SK-N-SH treated with all-trans-retinoic acid at 6 μM for 48 hours (cell line): ENCODE results near the gene ZMIZ2.

Experiments used
- ATAC-seq: fragments of 200-7000 bp; cut with Tn5 transposase; 3 replicates; pipeline ENCODE4 v1.9.1; 2020; ENCODE audit warnings: mild to moderate bottlenecking, moderate library complexity
- BACH2 ChIP-seq: fragments of 250-450 bp; sonication (Bioruptor Pico); IDR thresholded peaks from 2 replicates; pipeline ENCODE4 v1.9.0; 2021; ENCODE audit warnings: mild to moderate bottlenecking, borderline replicate concordance
- CREB5 ChIP-seq: fragments of 250-450 bp; sonication (Bioruptor Pico); IDR thresholded peaks from 2 replicates; pipeline ENCODE4 v1.5.1; 2020; ENCODE audit warnings: low read depth, mild to moderate bottlenecking, moderate library complexity
- CSDC2 ChIP-seq: fragments of 250-450 bp; sonication (Bioruptor Pico); IDR thresholded peaks from 2 replicates; pipeline ENCODE4 v1.5.0; 2020; ENCODE audit warnings: mild to moderate bottlenecking, moderate library complexity
- CSRNP3 ChIP-seq: fragments of 250-450 bp; sonication (Bioruptor Pico); IDR thresholded peaks from 2 replicates; pipeline ENCODE4 v1.5.1; 2021; ENCODE audit warnings: mild to moderate bottlenecking, moderate library complexity
- ESRRG ChIP-seq: fragments of 250-450 bp; sonication (Bioruptor Pico); IDR thresholded peaks from 2 replicates; pipeline ENCODE4 v1.6.1; 2021; ENCODE audit warnings: mild to moderate bottlenecking
- GLIS3 ChIP-seq: fragments of 250-450 bp; sonication (Bioruptor Pico); IDR thresholded peaks from 2 replicates; pipeline ENCODE4 v1.5.0; 2020; ENCODE audit warnings: mild to moderate bottlenecking, moderate library complexity
- ISL1 ChIP-seq: fragments of 250-450 bp; sonication (Bioruptor Pico); IDR thresholded peaks from 2 replicates; pipeline ENCODE4 v2.1.2; 2022; ENCODE audit warnings: mild to moderate bottlenecking, moderate library complexity
- PATZ1 ChIP-seq: fragments of 250-450 bp; sonication (Bioruptor Pico); IDR thresholded peaks from 2 replicates; pipeline ENCODE4 v1.8.0; 2020; ENCODE audit warnings: mild to moderate bottlenecking, moderate library complexity, borderline replicate concordance
- POU6F1 ChIP-seq: fragments of 250-450 bp; sonication (Bioruptor Pico); IDR thresholded peaks from 2 replicates; pipeline ENCODE4 v1.8.0; 2021; ENCODE audit warnings: low read depth, mild to moderate bottlenecking, moderate library complexity, borderline replicate concordance
- PPARA ChIP-seq: fragments of 250-450 bp; sonication (Bioruptor Pico); IDR thresholded peaks from 2 replicates; pipeline ENCODE4 v1.5.0; 2020; ENCODE audit warnings: mild to moderate bottlenecking, borderline replicate concordance
- SNAI2 ChIP-seq: fragments of 250-450 bp; sonication (Bioruptor Pico); IDR thresholded peaks from 2 replicates; pipeline ENCODE4 v1.5.0; 2020; ENCODE audit warnings: mild to moderate bottlenecking, moderate library complexity
- TCF4 ChIP-seq: fragments of 250-450 bp; sonication (Bioruptor Pico); IDR thresholded peaks from 2 replicates; pipeline ENCODE4 v1.8.0; 2021; ENCODE audit warnings: mild to moderate bottlenecking, moderate library complexity, borderline replicate concordance
- TOX ChIP-seq: fragments of 250-450 bp; sonication (Bioruptor Pico); IDR thresholded peaks from 2 replicates; pipeline ENCODE4 v1.8.0; 2021; ENCODE audit warnings: mild to moderate bottlenecking, moderate library complexity, borderline replicate concordance
- TSHZ2 ChIP-seq: fragments of 250-450 bp; sonication (Bioruptor Pico); IDR thresholded peaks from 2 replicates; pipeline ENCODE4 v1.5.0; 2020; ENCODE audit warnings: mild to moderate bottlenecking, moderate library complexity
- ZC3H10 ChIP-seq: fragments of 250-450 bp; sonication (Bioruptor Pico); IDR thresholded peaks from 2 replicates; pipeline ENCODE4 v1.5.1; 2021; ENCODE audit warnings: mild to moderate bottlenecking, moderate library complexity
- ZFP3 ChIP-seq: fragments of 250-450 bp; sonication (Bioruptor Pico); IDR thresholded peaks from 2 replicates; pipeline ENCODE4 v1.5.0; 2020; ENCODE audit warnings: mild to moderate bottlenecking, moderate library complexity
- ZFP30 ChIP-seq: fragments of 450-650 bp; formaldehyde crosslinking; IDR thresholded peaks from 2 replicates; pipeline ENCODE4 v1.5.0; 2022; ENCODE audit warnings: mild to moderate bottlenecking, moderate library complexity
- ZNF70 ChIP-seq: fragments of 450-650 bp; formaldehyde crosslinking; IDR thresholded peaks from 2 replicates; pipeline ENCODE4 v1.5.0; 2020; ENCODE audit warnings: mild to moderate bottlenecking, moderate library complexity
- ZNF8 ChIP-seq: fragments of 450-650 bp; formaldehyde crosslinking; IDR thresholded peaks from 2 replicates; pipeline ENCODE4 v1.5.0; 2020; ENCODE audit warnings: mild to moderate bottlenecking, moderate library complexity

The ZMIZ2 gene

GRCh38 chr7:44768628-44769371, 20.2 kb downstream of the ZMIZ2 start:
- no peak for TF ChIP-seq ZNF70 (CRISPR knock-in tag)
- TF ChIP-seq ZC3H10 (CRISPR knock-in tag): no peak
- no peak for TF ChIP-seq SNAI2 (CRISPR knock-in tag)
- TF ChIP-seq TOX (CRISPR knock-in tag): no peak
- TF ChIP-seq POU6F1: no peak
- no peak for TF ChIP-seq PATZ1 (CRISPR knock-in tag)
- TF ChIP-seq PPARA (CRISPR knock-in tag): no peak
- no peak for TF ChIP-seq CREB5
- TF ChIP-seq ZNF8 (CRISPR knock-in tag): no peak
- no peak for TF ChIP-seq BACH2 (CRISPR knock-in tag)
- peak; percentile 36 for ATAC-seq

GRCh38 chr7:44769376-44769775, 20.7 kb downstream of the ZMIZ2 start:
- ATAC-seq: peak; percentile 19

More at GRCh38 chr7:44769376-44769775, 20.7 kb downstream of the ZMIZ2 start:
- TF ChIP-seq CSRNP3 (CRISPR knock-in tag) (no peak), CSDC2 (CRISPR knock-in tag) (no peak), TCF4 (CRISPR knock-in tag) (no peak), PPARA (CRISPR knock-in tag) (no peak), TOX (CRISPR knock-in tag) (no peak), PATZ1 (CRISPR knock-in tag) (no peak), ISL1 (CRISPR knock-in tag) (no peak), ZFP30 (CRISPR knock-in tag) (no peak), GLIS3 (CRISPR knock-in tag) (no peak), ZNF70 (CRISPR knock-in tag) (no peak), ZFP3 (no peak), TSHZ2 (CRISPR knock-in tag) (no peak), ESRRG (CRISPR knock-in tag) (no peak)
